ENCODE measurements around the gene NFKBIZ.

DNA sequence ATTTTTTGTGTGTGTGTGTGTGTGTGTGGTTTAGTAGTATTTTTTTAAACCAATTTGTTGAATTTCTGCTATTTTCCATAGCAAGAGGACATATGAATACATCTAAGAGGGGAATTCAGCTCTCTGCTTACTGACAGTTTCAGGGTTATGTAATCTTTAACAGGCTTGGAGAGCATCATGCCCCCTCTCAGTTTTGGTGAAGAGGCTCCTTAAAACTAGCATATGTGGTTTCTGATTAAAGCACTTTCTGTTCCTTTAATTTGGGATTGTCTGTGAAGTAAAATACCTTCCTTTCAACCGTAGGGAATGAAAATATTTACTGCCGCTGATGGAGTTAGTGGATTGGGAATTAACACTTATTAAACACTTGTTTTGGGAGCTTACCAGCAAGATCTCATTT is 19.4 kb upstream of the NFKBIZ start:
- TF ChIP-seq, protein P1, sequence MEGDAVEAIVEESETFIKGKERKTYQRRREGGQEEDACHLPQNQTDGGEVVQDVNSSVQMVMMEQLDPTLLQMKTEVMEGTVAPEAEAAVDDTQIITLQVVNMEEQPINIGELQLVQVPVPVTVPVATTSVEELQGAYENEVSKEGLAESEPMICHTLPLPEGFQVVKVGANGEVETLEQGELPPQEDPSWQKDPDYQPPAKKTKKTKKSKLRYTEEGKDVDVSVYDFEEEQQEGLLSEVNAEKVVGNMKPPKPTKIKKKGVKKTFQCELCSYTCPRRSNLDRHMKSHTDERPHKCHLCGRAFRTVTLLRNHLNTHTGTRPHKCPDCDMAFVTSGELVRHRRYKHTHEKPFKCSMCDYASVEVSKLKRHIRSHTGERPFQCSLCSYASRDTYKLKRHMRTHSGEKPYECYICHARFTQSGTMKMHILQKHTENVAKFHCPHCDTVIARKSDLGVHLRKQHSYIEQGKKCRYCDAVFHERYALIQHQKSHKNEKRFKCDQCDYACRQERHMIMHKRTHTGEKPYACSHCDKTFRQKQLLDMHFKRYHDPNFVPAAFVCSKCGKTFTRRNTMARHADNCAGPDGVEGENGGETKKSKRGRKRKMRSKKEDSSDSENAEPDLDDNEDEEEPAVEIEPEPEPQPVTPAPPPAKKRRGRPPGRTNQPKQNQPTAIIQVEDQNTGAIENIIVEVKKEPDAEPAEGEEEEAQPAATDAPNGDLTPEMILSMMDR (conservative IDR thresholded peaks at IDR 0.05; ENCODE audit: low read length): no peak
- TF ChIP-seq EZH2phosphoT487 (IDR thresholded peaks at IDR 0.05; ENCODE audit: borderline replicate concordance, low read depth, low read length): no peak
